ENCODE results near the gene PRKX. TPM values are rescaled to one million over a fixed set of nuclear protein-coding genes. Genes with fewer than 3 reads are reported as not detected.

Gene PRKX
- total RNA-seq = 10.1 and 22.7 TPM in 2 replicates

GRCh38 chrX:3713225-3713936, at the start of gene PRKX:
Gene PRKX, minus strand, starts transcription at chrX:3713649. Its CDS starts 396 bp downstream, at chrX:3713253.

All from smooth muscle cell of the umbilical artery (primary cell).